GM23338 (cell line): ENCODE measurements around the gene PLSCR2. TPM values are rescaled to one million over a fixed set of nuclear protein-coding genes. Genes with fewer than 3 reads are reported as not detected.

Experiments used
- ATAC-seq: fragments of 200-7000 bp; cut with Tn5 transposase; 3 replicates; pipeline ENCODE4 v1.9.1; 2020
- DNase-seq: peaks from one replicate; pipeline ENCODE4 v3.0.0-alpha.2; 2015; ENCODE audit warnings: low spot score
- H2AFZ ChIP-seq: fragments of 200-600 bp; sonication (generic); 2 replicates; pipeline ENCODE4 v1.8.0; 2016; ENCODE audit warnings: antibody characterized with exemption, mild to moderate bottlenecking, moderate library complexity
- H3F3A ChIP-seq: fragments of 200-600 bp; sonication (generic); replicated peaks from 2 replicates; pipeline ENCODE4 v1.8.0; 2017; ENCODE audit warnings: antibody characterized with exemption, mixed run types, low read depth
- H3K27ac ChIP-seq: fragments of 200-600 bp; sonication (generic); 2 replicates; pipeline ENCODE4 v1.6.1; 2016; ENCODE audit warnings: low read depth
- H3K27me3 ChIP-seq: fragments of 200-600 bp; sonication (generic); 2 replicates; pipeline ENCODE4 v1.8.0; 2016; ENCODE audit warnings: mild to moderate bottlenecking, mixed run types, moderate library complexity; ENCODE audit not compliant: insufficient read depth
- H3K36me3 ChIP-seq: fragments of 200-600 bp; sonication (generic); 2 replicates; pipeline ENCODE4 v1.8.0; 2016; ENCODE audit warnings: mild to moderate bottlenecking; ENCODE audit not compliant: insufficient read depth
- H3K4me1 ChIP-seq: fragments of 200-600 bp; sonication (generic); 2 replicates; pipeline ENCODE4 v1.8.0; 2016; ENCODE audit warnings: mild to moderate bottlenecking, moderate library complexity; ENCODE audit not compliant: insufficient read depth
- H3K4me2 ChIP-seq: fragments of 200-600 bp; sonication (generic); 2 replicates; pipeline ENCODE4 v1.7.1; 2017; ENCODE audit warnings: mixed run types
- H3K4me3 ChIP-seq: fragments of 200-600 bp; sonication (generic); 2 replicates; pipeline ENCODE4 v1.6.1; 2016; ENCODE audit warnings: mixed run types
- H3K79me2 ChIP-seq: fragments of 200-600 bp; sonication (generic); replicated peaks from 2 replicates; pipeline ENCODE4 v1.8.0; 2017; ENCODE audit warnings: mild to moderate bottlenecking; ENCODE audit not compliant: insufficient read depth
- H3K9me2 ChIP-seq: fragments of 200-600 bp; sonication (generic); 2 replicates; pipeline ENCODE4 v1.8.0; 2017; ENCODE audit not compliant: insufficient read depth
- H4K20me1 ChIP-seq: fragments of 200-600 bp; sonication (generic); replicated peaks from 2 replicates; pipeline ENCODE4 v1.8.0; 2017; ENCODE audit warnings: mild to moderate bottlenecking; ENCODE audit not compliant: insufficient read depth
- H3K27ac Mint-ChIP-seq: 2 replicates; pipeline ENCODE4 v1.8.0; 2020; ENCODE audit warnings: inconsistent platforms, mild to moderate bottlenecking, moderate library complexity, mixed read lengths
- H3K27me3 Mint-ChIP-seq: 3 replicates; pipeline ENCODE4 v1.8.0; 2022; ENCODE audit warnings: low read depth, mild to moderate bottlenecking, moderate library complexity, mixed read lengths, inconsistent platforms; ENCODE audit not compliant: insufficient read depth, poor library complexity
- H3K36me3 Mint-ChIP-seq: 3 replicates; pipeline ENCODE4 v1.8.0; 2021; ENCODE audit warnings: low read depth, mild to moderate bottlenecking, inconsistent platforms, moderate library complexity, mixed read lengths
- H3K4me1 Mint-ChIP-seq: 3 replicates; pipeline ENCODE4 v1.8.0; 2020; ENCODE audit warnings: mild to moderate bottlenecking, inconsistent platforms, mixed read lengths
- H3K4me3 Mint-ChIP-seq: 3 replicates; pipeline ENCODE4 v1.8.0; 2021; ENCODE audit warnings: moderate library complexity, mild to moderate bottlenecking, inconsistent platforms, mixed read lengths
- H3K9me3 Mint-ChIP-seq: 3 replicates; pipeline ENCODE4 v1.8.0; 2020; ENCODE audit warnings: moderate library complexity, mild to moderate bottlenecking, inconsistent platforms, mixed read lengths
- CREB1 ChIP-seq: fragments of 250-450 bp; sonication (Bioruptor Pico); IDR thresholded peaks from 2 replicates; pipeline ENCODE4 v1.5.0; 2020; ENCODE audit warnings: low read depth, mild to moderate bottlenecking, moderate library complexity
- EZH2 ChIP-seq: fragments of 200-600 bp; sonication (generic); IDR thresholded peaks from one replicate; pipeline ENCODE4 v1.8.0; 2017; ENCODE audit warnings: antibody characterized with exemption, mild to moderate bottlenecking, low read depth; ENCODE audit not compliant: unreplicated experiment
- EZH2phosphoT487 ChIP-seq: fragments of 200-600 bp; sonication (generic); IDR thresholded peaks from one replicate; pipeline ENCODE4 v1.8.1; 2018; ENCODE audit warnings: antibody characterized with exemption; ENCODE audit not compliant: unreplicated experiment
- JUNB ChIP-seq: IDR thresholded peaks from one replicate; pipeline ENCODE4 v1.6.1; 2016; ENCODE audit warnings: antibody characterized with exemption; ENCODE audit not compliant: unreplicated experiment
- NANOG ChIP-seq: IDR thresholded peaks from 2 replicates; pipeline ENCODE4 v1.6.1; 2016; ENCODE audit warnings: antibody characterized with exemption, borderline replicate concordance
- POLR2AphosphoS5 ChIP-seq: IDR thresholded peaks from 2 replicates; pipeline ENCODE4 v1.6.1; 2016; ENCODE audit warnings: antibody characterized with exemption, low read depth
- STAT1 ChIP-seq: IDR thresholded peaks from one replicate; pipeline ENCODE4 v1.6.1; 2016; ENCODE audit warnings: antibody characterized with exemption; ENCODE audit not compliant: unreplicated experiment
- ZNF114 ChIP-seq: fragments of 250-450 bp; sonication (Bioruptor Pico); IDR thresholded peaks from 2 replicates; pipeline ENCODE4 v1.5.0; 2020; ENCODE audit warnings: mild to moderate bottlenecking, moderate library complexity
- ZNF331 ChIP-seq: fragments of 250-450 bp; sonication (Bioruptor Pico); IDR thresholded peaks from 2 replicates; pipeline ENCODE4 v1.5.0; 2020; ENCODE audit warnings: low read depth, mild to moderate bottlenecking, moderate library complexity
- polyA plus RNA-seq: library from polyadenylated mRNA; unstranded; fragments of >200 nt; fragmentation: Nextera tagmentation; extraction: Ambion mirVana; gene quantifications from 2 replicates; pipeline ENCODE4 v1.2.1, GENCODE V29; 2016
- total RNA-seq: library from RNA; depleted of rRNA; stranded (reverse); fragments of >200 nt; shearing (Covaris generic); gene quantifications from 2 replicates; pipeline ENCODE4 v1.2.3, GENCODE V29; 2014
- TF ChIP-seq, protein P1 (sequence below), 2 experiments: fragments of 200-600 bp in 1 of 2; sonication (generic) in 1 of 2; conservative IDR thresholded peaks; 2 replicates each; pipeline versions ENCODE4 v1.5.1 to v1.6.1; 2016 to 2017; ENCODE audit warnings: antibody characterized with exemption in 2 of 2, low read depth in 2 of 2, mild to moderate bottlenecking in 2 of 2, moderate library complexity in 1 of 2
- TF ChIP-seq, protein P2 (sequence below): fragments of 250-450 bp; sonication (Bioruptor Pico); IDR thresholded peaks from 2 replicates; pipeline ENCODE4 v1.5.0; 2020; ENCODE audit warnings: mild to moderate bottlenecking, moderate library complexity
- TF ChIP-seq, protein P3 (sequence below): IDR thresholded peaks from 2 replicates; pipeline ENCODE4 v1.6.1; 2016; ENCODE audit warnings: antibody characterized with exemption
- TF ChIP-seq, protein P4 (sequence below): IDR thresholded peaks from one replicate; pipeline ENCODE4 v1.6.1; 2018; ENCODE audit warnings: antibody characterized with exemption; ENCODE audit not compliant: unreplicated experiment

PLSCR2 gene
- total and polyA plus RNA-seq, 2 experiments from 2014 or later = 0.55 TPM; not detected in 1

DNA sequence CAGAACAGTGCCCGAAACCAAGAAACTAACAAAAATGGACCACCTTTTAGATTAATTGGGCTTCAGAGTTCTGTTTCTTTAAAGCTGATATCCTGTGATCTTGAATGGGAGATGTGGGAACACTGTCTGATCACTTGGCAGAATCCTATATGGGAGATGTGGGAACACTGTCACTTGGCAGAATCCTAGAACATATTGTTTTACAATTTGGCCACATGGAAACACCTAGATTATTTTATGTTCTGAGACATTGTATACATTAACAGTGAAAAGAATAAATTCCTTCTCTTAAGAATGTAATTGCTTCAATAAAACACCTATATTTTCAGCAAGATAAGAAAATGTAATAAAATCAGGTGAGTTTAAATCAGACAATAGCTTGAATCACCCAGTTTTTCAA lies 30.3 kb upstream of the PLSCR2 start:
- Histone ChIP-seq H3K4me3 (no peak overlapping the region), H3K27ac (no peak overlapping the region), H3K4me1 (peaks cover 5% of the 10 kb centered on the region; the same call in 1 of the 2 replicates), H3K36me3 (no peaks in the 10 kb centered on the region), H3K9me2 (0 out of 2 replicates have a peak, but pooled peaks cover 7% of the 10 kb centered on the region), H4K20me1 (no peaks in the 10 kb centered on the region), H3K4me2 (no peak overlapping the region), H2AFZ (no peak overlapping the region), H3F3A (no peaks in the 10 kb centered on the region), H3K79me2 (no peaks in the 10 kb centered on the region), H3K27me3 (no peaks in the 10 kb centered on the region)
- peaks cover 17% of the 10 kb centered on the region; the same call in 2 of the 3 replicates for H3K36me3 Mint-ChIP-seq
- H3K4me1 Mint-ChIP-seq = peaks cover 17% of the 10 kb centered on the region
- peaks cover 18% of the 10 kb centered on the region for H3K9me3 Mint-ChIP-seq
- ATAC-seq = no peak
- H3K27ac Mint-ChIP-seq = no peak overlapping the region
- TF ChIP-seq, protein P1, sequence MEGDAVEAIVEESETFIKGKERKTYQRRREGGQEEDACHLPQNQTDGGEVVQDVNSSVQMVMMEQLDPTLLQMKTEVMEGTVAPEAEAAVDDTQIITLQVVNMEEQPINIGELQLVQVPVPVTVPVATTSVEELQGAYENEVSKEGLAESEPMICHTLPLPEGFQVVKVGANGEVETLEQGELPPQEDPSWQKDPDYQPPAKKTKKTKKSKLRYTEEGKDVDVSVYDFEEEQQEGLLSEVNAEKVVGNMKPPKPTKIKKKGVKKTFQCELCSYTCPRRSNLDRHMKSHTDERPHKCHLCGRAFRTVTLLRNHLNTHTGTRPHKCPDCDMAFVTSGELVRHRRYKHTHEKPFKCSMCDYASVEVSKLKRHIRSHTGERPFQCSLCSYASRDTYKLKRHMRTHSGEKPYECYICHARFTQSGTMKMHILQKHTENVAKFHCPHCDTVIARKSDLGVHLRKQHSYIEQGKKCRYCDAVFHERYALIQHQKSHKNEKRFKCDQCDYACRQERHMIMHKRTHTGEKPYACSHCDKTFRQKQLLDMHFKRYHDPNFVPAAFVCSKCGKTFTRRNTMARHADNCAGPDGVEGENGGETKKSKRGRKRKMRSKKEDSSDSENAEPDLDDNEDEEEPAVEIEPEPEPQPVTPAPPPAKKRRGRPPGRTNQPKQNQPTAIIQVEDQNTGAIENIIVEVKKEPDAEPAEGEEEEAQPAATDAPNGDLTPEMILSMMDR (conservative IDR thresholded peaks at IDR 0.05; ENCODE audit: low read depth in 2 of 2) = no peak
- TF ChIP-seq, protein P2, sequence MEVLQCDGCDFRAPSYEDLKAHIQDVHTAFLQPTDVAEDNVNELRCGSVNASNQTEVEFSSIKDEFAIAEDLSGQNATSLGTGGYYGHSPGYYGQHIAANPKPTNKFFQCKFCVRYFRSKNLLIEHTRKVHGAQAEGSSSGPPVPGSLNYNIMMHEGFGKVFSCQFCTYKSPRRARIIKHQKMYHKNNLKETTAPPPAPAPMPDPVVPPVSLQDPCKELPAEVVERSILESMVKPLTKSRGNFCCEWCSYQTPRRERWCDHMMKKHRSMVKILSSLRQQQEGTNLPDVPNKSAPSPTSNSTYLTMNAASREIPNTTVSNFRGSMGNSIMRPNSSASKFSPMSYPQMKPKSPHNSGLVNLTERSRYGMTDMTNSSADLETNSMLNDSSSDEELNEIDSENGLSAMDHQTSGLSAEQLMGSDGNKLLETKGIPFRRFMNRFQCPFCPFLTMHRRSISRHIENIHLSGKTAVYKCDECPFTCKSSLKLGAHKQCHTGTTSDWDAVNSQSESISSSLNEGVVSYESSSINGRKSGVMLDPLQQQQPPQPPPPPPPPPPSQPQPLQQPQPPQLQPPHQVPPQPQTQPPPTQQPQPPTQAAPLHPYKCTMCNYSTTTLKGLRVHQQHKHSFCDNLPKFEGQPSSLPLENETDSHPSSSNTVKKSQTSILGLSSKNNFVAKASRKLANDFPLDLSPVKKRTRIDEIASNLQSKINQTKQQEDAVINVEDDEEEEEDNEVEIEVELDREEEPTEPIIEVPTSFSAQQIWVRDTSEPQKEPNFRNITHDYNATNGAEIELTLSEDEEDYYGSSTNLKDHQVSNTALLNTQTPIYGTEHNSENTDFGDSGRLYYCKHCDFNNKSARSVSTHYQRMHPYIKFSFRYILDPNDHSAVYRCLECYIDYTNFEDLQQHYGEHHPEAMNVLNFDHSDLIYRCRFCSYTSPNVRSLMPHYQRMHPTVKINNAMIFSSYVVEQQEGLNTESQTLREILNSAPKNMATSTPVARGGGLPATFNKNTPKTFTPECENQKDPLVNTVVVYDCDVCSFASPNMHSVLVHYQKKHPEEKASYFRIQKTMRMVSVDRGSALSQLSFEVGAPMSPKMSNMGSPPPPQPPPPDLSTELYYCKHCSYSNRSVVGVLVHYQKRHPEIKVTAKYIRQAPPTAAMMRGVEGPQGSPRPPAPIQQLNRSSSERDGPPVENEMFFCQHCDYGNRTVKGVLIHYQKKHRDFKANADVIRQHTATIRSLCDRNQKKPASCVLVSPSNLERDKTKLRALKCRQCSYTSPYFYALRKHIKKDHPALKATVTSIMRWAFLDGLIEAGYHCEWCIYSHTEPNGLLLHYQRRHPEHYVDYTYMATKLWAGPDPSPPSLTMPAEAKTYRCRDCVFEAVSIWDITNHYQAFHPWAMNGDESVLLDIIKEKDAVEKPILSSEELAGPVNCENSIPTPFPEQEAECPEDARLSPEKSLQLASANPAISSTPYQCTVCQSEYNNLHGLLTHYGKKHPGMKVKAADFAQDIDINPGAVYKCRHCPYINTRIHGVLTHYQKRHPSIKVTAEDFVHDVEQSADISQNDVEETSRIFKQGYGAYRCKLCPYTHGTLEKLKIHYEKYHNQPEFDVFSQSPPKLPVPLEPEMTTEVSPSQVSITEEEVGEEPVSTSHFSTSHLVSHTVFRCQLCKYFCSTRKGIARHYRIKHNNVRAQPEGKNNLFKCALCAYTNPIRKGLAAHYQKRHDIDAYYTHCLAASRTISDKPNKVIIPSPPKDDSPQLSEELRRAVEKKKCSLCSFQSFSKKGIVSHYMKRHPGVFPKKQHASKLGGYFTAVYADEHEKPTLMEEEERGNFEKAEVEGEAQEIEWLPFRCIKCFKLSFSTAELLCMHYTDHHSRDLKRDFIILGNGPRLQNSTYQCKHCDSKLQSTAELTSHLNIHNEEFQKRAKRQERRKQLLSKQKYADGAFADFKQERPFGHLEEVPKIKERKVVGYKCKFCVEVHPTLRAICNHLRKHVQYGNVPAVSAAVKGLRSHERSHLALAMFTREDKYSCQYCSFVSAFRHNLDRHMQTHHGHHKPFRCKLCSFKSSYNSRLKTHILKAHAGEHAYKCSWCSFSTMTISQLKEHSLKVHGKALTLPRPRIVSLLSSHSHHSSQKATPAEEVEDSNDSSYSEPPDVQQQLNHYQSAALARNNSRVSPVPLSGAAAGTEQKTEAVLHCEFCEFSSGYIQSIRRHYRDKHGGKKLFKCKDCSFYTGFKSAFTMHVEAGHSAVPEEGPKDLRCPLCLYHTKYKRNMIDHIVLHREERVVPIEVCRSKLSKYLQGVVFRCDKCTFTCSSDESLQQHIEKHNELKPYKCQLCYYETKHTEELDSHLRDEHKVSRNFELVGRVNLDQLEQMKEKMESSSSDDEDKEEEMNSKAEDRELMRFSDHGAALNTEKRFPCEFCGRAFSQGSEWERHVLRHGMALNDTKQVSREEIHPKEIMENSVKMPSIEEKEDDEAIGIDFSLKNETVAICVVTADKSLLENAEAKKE (CRISPR knock-in tag) = no peak
- TF ChIP-seq, protein P3, sequence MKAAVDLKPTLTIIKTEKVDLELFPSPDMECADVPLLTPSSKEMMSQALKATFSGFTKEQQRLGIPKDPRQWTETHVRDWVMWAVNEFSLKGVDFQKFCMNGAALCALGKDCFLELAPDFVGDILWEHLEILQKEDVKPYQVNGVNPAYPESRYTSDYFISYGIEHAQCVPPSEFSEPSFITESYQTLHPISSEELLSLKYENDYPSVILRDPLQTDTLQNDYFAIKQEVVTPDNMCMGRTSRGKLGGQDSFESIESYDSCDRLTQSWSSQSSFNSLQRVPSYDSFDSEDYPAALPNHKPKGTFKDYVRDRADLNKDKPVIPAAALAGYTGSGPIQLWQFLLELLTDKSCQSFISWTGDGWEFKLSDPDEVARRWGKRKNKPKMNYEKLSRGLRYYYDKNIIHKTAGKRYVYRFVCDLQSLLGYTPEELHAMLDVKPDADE = no peak
- no peak for TF ChIP-seq STAT1
- TF ChIP-seq EZH2phosphoT487 = no peak
- TF ChIP-seq ZNF331 = no peak
- no peak for TF ChIP-seq EZH2
- no peak for TF ChIP-seq POLR2AphosphoS5
- TF ChIP-seq, protein P4, sequence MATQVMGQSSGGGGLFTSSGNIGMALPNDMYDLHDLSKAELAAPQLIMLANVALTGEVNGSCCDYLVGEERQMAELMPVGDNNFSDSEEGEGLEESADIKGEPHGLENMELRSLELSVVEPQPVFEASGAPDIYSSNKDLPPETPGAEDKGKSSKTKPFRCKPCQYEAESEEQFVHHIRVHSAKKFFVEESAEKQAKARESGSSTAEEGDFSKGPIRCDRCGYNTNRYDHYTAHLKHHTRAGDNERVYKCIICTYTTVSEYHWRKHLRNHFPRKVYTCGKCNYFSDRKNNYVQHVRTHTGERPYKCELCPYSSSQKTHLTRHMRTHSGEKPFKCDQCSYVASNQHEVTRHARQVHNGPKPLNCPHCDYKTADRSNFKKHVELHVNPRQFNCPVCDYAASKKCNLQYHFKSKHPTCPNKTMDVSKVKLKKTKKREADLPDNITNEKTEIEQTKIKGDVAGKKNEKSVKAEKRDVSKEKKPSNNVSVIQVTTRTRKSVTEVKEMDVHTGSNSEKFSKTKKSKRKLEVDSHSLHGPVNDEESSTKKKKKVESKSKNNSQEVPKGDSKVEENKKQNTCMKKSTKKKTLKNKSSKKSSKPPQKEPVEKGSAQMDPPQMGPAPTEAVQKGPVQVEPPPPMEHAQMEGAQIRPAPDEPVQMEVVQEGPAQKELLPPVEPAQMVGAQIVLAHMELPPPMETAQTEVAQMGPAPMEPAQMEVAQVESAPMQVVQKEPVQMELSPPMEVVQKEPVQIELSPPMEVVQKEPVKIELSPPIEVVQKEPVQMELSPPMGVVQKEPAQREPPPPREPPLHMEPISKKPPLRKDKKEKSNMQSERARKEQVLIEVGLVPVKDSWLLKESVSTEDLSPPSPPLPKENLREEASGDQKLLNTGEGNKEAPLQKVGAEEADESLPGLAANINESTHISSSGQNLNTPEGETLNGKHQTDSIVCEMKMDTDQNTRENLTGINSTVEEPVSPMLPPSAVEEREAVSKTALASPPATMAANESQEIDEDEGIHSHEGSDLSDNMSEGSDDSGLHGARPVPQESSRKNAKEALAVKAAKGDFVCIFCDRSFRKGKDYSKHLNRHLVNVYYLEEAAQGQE = no peak
- TF ChIP-seq ZNF114 (CRISPR knock-in tag) = no peak
- no peak for TF ChIP-seq CREB1 (CRISPR knock-in tag)
- TF ChIP-seq JUNB = no peak
- TF ChIP-seq NANOG = no peak
- H3K27me3 Mint-ChIP-seq = peaks cover 2% of the 10 kb centered on the region
- no peak overlapping the region for H3K4me3 Mint-ChIP-seq
- DNase-seq = no peak
